Fibroblast of lung (primary cell): Measurements from ENCODE around the gene BIRC5.

ENCODE experiments used
- EZH2 ChIP-seq: IDR thresholded peaks from 2 replicates; pipeline ENCODE4 v1.5.1; 2012; ENCODE audit warnings: low read length, control low read depth, mild to moderate bottlenecking; ENCODE audit errors: missing control alignments
- TF ChIP-seq, protein P1 (sequence below), 2 donors: IDR thresholded peaks in 1 of 2; conservative IDR thresholded peaks in 1 of 2; 1 replicate in 1 of 2; 2 replicates in 1 of 2; pipeline ENCODE4 v1.5.1; 2011 to 2012; ENCODE audit warnings: low read length in 2 of 2, control low read depth in 1 of 2, inconsistent platforms in 1 of 2, low read depth in 1 of 2, mild to moderate bottlenecking in 1 of 2

DNA sequence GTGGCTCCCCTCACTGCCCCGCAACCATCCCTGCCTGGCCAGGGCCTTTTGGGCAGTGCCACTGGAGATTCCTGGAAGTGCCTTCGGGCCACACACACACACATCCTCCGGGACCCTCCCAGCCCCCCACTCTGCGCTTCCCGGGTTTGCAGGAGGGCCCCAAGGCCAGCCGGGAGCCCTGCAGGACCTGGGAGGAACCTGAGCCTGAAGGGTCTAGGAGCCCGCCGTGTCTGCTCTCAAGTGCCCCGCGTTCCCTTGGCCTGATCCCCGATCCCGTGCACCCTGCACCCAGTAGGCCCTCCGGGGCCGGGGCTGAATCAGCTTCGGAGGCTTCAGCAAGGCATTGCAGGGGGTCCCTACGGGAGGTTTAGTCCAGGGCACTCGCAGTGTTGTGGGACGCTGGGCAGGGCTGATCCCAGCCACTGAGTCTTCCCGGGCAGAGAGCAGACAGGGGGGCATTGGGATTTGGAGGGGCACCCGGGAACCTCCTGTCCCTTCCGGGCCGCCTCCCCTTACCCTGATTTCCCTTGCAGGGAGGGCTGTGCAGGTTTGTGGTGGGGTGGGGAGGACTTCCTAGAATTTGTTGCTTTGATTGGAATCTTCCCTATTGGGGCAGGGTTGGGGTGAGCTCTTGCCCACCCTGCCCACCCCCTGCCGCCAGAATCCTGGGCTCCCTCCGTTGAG is 54.3 kb downstream of the BIRC5 start:
- TF ChIP-seq, protein P1, sequence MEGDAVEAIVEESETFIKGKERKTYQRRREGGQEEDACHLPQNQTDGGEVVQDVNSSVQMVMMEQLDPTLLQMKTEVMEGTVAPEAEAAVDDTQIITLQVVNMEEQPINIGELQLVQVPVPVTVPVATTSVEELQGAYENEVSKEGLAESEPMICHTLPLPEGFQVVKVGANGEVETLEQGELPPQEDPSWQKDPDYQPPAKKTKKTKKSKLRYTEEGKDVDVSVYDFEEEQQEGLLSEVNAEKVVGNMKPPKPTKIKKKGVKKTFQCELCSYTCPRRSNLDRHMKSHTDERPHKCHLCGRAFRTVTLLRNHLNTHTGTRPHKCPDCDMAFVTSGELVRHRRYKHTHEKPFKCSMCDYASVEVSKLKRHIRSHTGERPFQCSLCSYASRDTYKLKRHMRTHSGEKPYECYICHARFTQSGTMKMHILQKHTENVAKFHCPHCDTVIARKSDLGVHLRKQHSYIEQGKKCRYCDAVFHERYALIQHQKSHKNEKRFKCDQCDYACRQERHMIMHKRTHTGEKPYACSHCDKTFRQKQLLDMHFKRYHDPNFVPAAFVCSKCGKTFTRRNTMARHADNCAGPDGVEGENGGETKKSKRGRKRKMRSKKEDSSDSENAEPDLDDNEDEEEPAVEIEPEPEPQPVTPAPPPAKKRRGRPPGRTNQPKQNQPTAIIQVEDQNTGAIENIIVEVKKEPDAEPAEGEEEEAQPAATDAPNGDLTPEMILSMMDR (conservative IDR thresholded peaks at IDR 0.05 in 1 of 2, IDR thresholded peaks at IDR 0.05 in 1 of 2; ENCODE audit: low read depth in 1 of 2, low read length in 2 of 2): no peak
- no peak for TF ChIP-seq EZH2
